Iris pigment epithelial cell (primary cell): Measurements from ENCODE around the gene PCDHA9.
"Not testable (repeated sequence)": the region's sequence is repeated elsewhere in the genome, so short reads cannot be mapped to it uniquely, and the experiment has no call there.

Source experiments
- DNase-seq: peaks from one replicate; pipeline ENCODE4 v3.0.0-alpha.2; 2011; ENCODE audit warnings: low read depth

PCDHA9 gene

DNA sequence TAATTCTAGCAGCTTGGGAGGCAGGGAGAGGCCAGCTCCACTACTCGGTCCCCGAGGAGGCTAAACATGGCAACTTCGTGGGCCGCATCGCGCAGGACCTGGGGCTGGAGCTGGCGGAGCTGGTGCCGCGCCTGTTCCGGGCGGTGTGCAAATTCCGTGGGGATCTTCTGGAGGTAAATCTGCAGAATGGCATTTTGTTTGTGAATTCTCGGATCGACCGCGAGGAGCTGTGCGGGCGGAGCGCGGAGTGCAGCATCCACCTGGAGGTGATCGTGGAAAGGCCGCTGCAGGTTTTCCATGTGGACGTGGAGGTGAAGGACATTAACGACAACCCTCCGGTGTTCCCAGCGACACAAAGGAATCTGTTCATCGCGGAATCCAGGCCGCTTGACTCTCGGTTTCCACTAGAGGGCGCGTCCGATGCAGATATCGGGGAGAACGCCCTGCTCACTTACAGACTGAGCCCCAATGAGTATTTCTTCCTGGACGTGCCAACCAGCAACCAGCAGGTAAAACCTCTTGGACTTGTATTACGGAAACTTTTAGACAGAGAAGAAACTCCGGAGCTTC lies 13.7 kb upstream of the PCDHA9 start:
- DNase-seq: not testable (repeated sequence)

DNA sequence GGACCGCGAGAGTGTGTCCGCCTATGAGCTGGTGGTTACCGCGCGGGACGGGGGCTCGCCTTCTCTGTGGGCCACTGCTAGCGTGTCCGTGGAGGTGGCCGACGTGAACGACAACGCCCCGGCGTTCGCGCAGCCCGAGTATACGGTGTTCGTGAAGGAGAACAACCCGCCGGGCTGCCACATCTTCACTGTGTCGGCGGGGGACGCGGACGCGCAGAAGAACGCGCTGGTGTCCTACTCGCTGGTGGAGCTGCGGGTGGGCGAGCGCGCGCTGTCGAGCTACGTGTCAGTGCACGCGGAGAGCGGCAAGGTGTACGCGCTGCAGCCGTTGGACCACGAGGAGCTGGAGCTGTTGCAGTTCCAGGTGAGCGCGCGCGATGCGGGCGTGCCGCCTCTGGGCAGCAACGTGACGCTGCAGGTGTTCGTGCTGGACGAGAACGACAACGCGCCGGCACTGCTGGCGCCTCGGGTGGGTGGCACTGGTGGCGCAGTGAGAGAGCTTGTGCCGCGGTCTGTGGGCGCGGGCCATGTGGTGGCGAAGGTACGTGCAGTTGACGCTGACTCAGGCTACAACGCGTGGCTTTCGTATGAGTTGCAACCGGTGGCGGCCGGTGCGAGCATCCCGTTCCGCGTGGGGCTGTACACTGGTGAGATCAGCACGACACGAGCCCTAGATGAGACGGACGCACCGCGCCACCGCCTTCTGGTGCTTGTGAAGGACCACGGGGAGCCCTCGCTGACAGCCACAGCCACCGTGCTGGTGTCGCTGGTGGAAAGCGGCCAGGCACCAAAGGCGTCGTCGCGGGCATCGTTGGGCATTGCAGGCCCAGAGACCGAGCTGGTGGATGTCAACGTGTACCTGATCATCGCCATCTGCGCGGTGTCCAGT lies 12.3 kb upstream of the PCDHA9 start:
- no peak for DNase-seq

DNA sequence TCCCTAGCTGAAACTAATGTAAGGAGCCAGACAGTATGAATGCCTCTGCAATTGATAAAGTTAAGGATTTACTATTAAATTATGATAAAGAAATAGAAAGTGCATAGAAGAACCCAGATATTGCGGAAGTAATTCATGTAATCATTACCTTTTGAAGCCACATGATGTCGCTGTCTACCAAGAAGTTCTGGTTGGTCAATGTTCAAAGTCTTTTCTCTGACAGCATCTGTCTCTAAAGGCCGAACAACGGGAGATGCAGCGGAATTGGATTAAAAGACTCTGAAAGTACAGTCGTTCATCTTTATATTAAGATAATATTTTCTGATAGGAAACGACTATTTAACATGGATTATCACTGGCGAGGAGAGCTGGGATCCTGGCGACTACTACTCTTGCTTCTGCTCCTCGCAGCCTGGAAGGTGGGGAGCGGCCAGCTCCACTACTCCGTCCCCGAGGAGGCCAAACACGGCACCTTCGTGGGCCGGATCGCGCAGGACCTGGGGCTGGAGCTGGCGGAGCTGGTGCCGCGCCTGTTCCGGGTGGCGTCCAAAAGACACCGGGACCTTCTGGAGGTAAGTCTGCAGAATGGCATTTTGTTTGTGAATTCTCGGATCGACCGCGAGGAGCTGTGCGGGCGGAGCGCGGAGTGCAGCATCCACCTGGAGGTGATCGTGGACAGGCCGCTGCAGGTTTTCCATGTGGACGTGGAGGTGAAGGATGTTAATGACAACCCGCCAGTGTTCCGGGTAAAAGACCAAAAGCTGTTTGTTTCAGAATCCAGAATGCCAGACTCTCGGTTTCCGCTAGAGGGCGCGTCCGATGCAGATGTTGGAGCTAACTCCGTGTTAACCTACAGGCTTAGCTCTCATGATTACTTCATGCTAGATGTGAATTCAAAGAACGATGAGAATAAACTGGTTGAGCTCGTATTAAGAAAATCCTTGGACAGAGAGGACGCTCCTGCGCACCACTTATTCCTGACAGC lies 6.9 kb upstream of the PCDHA9 start, which contains the start of gene PCDHA8:
PCDHA8 (plus strand) TSS at position 210 of the 985 bp plus-strand sequence; CDS start at position 345, 135 bp downstream.
- DNase-seq: peak; percentile 5

DNA sequence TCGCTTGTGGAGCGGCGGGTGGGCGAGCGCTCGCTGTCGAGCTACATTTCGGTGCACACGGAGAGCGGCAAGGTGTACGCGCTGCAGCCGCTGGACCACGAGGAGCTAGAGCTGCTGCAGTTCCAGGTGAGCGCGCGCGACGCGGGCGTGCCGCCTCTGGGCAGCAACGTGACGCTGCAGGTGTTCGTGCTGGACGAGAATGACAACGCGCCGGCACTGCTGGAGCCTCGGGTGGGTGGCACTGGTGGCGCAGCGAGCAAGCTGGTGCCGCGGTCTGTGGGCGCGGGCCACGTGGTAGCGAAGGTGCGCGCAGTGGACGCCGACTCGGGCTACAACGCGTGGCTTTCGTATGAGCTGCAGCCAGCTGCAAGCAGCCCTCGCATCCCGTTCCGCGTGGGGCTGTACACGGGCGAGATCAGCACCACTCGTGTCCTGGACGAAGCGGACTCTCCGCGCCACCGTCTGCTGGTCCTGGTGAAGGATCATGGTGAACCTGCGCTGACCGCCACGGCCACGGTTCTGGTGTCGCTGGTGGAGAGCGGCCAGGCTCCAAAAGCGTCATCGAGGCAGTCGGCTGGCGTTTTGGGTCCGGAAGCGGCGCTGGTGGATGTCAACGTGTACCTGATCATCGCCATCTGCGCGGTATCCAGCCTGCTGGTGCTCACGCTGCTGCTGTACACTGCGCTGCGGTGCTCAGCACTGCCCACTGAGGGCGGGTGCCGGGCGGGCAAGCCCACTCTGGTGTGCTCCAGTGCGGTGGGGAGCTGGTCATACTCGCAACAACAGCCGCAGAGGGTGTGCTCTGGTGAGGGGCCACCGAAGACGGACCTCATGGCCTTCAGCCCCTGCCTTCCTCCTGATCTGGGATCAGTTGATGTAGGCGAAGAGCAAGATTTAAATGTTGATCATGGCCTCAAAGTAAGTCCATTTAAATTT lies 5.1 kb upstream of the PCDHA9 start:
- DNase-seq: no peak

DNA sequence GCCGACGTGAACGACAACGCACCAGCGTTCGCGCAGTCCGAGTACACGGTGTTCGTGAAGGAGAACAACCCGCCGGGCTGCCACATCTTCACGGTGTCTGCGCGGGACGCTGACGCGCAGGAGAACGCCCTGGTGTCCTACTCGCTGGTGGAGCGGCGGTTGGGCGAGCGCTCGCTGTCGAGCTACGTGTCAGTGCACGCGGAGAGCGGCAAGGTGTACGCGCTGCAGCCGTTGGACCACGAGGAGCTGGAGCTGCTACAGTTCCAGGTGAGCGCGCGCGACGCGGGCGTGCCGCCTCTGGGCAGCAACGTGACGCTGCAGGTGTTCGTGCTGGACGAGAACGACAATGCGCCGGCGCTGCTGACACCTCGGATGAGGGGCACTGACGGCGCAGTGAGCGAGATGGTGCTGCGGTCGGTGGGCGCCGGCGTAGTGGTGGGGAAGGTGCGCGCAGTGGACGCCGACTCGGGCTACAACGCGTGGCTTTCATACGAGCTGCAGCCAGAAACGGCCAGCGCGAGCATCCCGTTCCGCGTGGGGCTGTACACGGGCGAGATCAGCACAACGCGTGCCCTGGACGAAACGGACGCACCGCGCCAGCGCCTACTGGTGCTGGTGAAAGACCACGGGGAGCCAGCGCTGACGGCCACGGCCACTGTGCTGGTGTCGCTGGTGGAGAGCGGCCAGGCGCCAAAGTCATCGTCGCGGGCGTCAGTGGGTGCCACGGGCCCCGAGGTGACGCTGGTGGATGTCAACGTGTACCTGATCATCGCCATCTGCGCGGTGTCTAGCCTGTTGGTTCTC lies 1.9 kb downstream of the PCDHA9 start:
- DNase-seq: not testable (repeated sequence)

DNA sequence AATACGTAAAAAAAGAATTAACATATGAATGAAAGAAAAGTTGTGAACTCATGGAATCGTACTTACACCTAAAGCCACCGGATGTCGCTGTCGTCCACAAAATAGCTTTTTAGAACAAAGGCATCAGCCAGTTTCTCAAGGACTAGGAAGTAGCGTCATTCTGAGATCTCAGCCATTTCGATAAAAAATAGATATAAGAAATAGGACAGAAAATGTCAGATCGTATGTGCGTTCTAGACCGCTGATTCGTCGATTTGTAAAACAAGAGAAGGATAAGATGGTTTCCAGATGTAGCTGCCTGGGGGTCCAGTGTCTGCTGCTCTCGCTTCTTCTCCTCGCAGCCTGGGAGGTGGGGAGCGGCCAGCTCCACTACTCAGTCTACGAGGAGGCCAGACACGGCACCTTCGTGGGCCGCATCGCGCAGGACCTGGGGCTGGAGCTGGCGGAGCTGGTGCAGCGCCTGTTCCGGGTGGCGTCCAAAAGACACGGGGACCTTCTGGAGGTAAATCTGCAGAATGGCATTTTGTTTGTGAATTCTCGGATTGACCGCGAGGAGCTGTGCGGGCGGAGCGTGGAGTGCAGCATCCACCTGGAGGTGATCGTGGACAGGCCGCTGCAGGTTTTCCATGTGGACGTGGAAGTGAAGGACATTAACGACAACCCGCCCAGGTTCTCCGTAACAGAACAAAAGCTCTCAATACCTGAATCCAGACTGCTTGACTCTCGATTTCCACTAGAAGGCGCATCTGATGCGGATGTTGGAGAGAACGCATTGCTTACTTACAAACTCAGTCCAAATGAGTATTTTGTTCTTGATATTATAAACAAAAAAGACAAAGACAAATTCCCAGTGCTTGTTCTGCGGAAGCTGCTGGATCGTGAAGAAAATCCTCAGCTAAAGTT lies 7.8 kb downstream of the PCDHA9 start, which contains the start of gene PCDHA10:
PCDHA10 (plus strand) TSS at position 126 of the 903 bp plus-strand sequence; CDS start at position 278, 152 bp downstream.
- no peak for DNase-seq

DNA sequence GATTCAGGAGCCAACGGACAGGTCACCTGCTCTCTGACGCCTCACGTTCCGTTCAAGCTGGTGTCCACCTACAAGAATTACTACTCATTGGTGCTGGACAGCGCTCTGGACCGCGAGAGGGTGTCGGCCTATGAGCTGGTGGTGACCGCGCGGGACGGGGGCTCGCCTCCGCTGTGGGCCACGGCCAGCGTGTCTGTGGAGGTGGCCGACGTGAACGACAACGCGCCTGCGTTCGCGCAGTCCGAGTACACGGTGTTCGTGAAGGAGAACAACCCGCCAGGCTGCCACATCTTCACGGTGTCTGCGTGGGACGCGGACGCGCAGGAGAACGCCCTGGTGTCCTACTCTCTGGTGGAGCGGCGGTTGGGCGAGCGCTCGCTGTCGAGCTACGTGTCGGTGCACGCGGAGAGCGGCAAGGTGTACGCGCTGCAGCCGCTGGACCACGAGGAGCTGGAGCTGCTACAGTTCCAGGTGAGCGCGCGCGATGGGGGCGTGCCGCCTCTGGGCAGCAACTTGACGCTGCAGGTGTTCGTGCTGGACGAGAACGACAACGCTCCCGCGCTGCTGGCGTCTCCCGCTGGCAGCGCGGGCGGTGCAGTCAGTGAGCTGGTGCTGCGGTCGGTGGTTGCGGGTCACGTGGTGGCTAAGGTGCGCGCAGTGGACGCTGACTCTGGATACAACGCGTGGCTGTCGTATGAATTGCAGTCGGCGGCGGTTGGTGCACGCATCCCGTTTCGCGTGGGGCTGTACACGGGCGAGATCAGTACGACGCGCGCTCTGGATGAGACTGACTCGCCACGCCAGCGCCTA lies 9.2 kb downstream of the PCDHA9 start:
- DNase-seq: no peak

DNA sequence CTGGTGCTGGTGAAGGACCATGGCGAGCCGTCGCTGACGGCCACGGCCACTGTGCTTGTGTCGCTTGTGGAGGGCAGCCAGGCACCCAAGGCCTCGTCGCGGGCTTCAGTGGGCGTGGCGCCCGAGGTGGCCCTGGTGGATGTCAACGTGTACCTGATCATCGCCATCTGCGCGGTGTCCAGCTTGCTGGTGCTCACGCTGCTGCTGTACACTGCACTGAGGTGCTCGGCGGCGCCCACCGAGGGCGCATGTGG lies 9.7 kb downstream of the PCDHA9 start:
- no peak for DNase-seq

DNA sequence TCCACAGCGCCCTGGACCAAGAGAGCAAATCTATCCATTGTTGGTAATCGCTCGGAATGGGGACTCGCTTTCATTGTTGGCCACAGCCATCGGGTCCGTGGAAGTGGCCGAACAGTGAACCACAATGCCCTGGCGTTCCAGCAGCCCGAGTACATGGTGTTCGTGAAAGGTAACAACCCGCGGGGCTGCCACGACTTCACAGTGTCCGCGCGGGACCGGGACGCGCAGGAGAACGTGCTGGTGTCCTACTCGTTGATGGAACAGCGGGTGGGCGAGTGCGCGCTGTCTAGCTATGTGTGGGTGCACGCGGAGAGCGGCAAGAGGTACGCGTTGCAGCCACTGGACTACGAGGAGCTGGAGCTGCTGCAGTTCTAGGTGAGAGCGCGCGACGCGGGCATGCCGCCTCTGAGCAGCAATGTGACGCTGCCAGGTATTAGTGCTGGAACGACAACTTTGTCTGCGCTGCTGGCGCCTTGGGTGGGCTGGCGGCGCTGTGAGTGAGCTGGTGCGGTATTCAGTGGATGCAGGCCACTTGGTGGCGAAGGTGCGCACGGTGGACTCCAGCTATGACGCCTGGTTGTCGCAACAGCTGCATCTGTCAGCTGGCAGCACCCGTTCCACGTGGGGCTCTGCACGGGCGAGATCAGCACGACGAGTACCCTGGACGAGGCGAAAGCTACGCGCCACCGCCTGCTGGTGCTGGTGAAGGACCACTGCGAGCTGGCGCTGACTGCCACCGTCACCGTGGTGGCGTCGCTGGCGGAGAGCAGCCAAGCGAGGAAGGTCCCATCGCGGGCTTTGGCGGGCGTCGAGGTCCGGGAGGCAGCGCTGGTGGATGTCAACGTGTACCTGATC lies 14.5 kb downstream of the PCDHA9 start:
- DNase-seq: no peak

DNA sequence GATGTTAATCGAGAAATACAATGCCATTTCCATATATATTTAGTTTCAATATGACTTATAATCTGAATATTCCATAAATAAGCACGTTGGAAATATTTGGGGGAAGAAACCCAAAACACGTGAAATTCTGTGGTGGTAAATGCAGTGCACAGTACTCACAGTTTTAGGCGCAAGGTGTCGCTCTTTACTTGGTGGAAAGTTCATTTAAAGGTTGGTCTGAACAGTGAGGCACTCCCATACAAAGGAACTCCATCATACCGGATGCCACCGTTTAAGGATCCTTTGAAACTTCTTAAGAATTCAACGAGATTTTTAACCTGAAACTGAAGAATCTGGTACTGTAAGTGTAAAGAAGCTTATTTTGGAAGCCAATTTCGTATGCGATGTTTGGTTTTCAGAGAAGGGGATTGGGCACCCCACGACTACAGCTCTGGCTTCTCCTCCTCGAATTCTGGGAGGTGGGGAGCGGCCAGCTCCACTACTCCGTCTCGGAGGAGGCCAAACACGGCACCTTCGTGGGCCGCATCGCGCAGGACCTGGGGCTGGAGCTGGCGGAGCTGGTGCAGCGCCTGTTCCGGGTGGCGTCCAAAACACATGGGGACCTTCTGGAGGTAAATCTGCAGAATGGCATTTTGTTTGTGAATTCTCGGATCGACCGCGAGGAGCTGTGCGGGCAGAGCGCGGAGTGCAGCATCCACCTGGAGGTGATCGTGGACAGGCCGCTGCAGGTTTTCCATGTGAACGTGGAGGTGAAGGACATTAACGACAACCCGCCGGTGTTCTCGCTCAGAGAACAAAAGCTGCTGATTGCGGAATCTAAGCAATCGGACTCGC lies 20.8 kb downstream of the PCDHA9 start, which contains the start of gene PCDHA11:
PCDHA11 (plus strand) TSS at position 237 of the 834 bp plus-strand sequence; CDS start at position 384, 147 bp downstream.
- DNase-seq: peak; percentile 6

DNA sequence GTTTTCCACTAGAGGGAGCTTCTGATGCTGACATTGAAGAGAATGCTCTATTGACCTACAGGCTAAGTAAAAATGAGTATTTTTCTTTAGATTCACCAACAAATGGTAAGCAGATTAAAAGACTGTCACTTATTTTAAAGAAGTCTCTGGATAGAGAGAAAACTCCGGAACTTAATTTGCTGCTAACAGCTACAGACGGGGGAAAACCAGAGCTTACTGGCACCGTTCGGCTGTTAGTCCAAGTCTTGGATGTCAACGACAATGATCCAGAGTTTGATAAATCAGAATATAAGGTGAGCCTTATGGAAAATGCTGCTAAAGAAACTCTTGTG lies 21.3 kb downstream of the PCDHA9 start:
- DNase-seq: no peak

DNA sequence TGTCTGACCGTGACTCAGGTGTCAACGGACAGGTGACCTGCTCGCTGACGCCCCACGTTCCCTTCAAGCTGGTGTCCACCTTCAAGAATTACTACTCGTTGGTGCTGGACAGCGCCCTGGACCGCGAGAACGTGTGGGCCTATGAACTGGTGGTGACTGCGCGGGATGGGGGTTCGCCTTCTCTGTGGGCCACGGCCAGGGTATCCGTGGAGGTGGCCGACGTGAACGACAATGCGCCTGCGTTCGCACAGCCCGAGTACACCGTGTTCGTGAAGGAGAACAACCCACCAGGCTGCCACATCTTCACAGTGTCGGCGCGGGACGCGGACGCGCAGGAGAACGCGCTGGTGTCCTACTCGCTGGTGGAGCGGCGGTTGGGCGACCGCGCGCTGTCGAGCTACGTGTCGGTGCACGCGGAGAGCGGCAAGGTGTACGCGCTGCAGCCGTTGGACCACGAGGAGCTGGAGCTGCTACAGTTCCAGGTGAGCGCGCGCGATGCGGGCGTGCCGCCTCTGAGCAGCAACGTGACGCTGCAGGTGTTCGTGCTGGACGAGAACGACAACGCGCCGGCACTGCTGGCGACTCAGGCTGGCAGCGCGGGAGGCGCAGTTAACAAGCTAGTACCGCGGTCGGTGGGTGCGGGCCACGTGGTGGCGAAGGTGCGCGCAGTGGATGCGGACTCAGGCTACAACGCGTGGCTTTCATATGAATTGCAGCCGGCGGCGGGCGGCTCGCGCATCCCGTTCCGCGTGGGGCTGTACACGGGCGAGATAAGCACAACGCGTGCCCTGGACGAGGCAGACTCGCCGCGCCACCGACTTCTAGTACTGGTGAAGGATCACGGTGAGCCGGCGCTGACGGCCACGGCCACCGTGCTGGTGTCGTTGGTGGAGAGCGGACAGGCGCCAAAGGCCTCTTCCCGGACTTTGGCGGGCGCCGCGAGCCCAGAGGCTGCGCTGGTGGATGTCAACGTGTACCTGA lies 22.3 kb downstream of the PCDHA9 start:
- DNase-seq: no peak

DNA sequence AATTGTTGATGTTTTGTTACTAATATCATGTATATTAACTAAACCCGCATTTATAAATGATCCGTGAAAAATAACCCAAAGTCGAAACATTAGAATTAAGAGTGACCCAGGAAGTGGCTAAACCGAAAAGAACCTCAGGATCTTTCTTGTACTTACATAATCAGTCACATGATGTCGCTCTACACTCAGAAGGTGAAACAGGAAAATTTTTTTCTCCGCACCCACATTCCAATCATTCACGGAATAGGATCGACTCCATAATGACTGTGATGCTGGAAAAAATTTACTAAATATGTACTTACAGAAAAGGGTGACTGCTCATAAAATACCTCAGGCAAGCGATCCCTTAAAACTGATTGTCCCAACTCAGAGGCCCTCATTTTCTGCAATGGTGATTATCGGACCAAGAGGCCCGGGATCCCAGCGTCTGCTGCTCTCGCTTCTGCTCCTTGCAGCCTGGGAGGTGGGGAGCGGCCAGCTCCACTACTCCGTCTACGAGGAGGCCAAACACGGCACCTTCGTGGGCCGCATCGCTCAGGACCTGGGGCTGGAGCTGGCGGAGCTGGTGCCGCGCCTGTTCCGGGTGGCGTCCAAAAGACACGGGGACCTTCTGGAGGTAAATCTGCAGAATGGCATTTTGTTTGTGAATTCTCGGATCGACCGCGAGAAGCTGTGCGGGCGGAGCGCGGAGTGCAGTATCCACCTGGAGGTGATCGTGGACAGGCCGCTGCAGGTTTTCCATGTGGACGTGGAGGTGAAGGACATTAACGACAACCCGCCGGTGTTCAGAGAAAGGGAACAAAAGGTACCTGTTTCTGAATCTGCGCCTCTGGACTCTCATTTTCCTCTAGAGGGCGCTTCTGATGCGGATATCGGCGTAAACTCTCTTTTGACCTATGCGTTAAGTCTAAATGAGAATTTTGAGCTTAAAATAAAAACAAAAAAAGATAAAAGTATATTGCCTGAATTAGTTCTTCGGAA lies 27.2 kb downstream of the PCDHA9 start, which contains the start of gene PCDHA12:
PCDHA12 (plus strand) TSS at position 224 of the 981 bp plus-strand sequence; CDS start at position 389, 165 bp downstream.
- no peak for DNase-seq
